ENCODE measurements around the gene AGBL3.
"Not testable (repeated sequence)": the region's sequence is repeated elsewhere in the genome, so short reads cannot be mapped to it uniquely, and the experiment has no call there.

Gene AGBL3

DNA sequence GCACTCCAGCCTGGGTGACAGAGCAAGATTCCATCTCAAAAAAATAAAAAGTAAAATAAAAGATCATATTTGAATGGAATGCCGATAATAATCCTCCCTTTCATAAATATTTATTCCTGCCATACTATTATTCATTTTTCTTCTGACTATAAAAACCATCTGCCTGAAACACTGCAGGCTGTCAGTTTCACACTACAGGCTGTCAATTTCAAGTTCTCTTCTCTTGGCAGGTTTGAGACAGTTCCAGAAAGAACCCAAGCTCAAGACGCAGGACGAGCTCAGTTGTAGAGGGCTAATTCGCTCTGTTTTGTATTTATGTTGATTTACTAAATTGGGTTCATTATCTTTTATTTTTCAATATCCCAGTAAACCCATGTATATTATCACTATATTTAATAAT, 18.2 kb upstream of the AGBL3 start:
- H3K4me3 ChIP-seq (ENCODE audit: low read length) = no peak overlapping the region
- H3K4me1 ChIP-seq (ENCODE audit: control insufficient read depth, low read depth, low read length) = no peaks in the 10 kb centered on the region
- H3K9me3 ChIP-seq (ENCODE audit: control insufficient read depth, low read depth, low read length) = no peaks in the 10 kb centered on the region
- peaks cover 26% of the 10 kb centered on the region for H3K36me3 ChIP-seq (ENCODE audit: control insufficient read depth, low read depth, low read length)
- H3K27me3 ChIP-seq (ENCODE audit: control insufficient read depth, insufficient read depth, low read length) = no peaks in the 10 kb centered on the region
- H3K9ac ChIP-seq (ENCODE audit: low read length) = no peak overlapping the region
- no peak overlapping the region for H3K27ac ChIP-seq (ENCODE audit: low read length)

DNA sequence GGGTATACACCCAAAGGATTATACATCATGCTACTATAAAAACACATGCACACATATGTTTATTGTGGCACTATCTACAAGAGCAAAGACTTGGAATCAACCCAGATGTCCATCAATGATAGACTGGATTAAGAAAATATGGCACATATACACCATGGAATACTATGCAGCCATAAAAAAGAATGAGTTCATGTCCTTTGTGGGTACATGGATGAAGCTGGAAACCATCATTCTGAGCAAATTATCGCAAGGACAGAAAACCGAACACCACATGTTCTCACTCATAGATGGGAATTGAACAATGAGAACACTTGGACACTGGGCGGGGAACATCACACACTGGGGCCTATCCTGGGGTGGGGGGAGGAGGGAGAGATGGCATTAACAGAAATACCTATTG, 4.7 kb upstream of the AGBL3 start:
- not testable (repeated sequence) for H3K9me3 ChIP-seq (ENCODE audit: control insufficient read depth, low read depth, low read length); H3K9ac ChIP-seq (ENCODE audit: low read length); H3K36me3 ChIP-seq (ENCODE audit: control insufficient read depth, low read depth, low read length); H3K27ac ChIP-seq (ENCODE audit: low read length); H3K4me1 ChIP-seq (ENCODE audit: control insufficient read depth, low read depth, low read length); H3K4me3 ChIP-seq (ENCODE audit: low read length); H3K27me3 ChIP-seq (ENCODE audit: control insufficient read depth, insufficient read depth, low read length)

DNA sequence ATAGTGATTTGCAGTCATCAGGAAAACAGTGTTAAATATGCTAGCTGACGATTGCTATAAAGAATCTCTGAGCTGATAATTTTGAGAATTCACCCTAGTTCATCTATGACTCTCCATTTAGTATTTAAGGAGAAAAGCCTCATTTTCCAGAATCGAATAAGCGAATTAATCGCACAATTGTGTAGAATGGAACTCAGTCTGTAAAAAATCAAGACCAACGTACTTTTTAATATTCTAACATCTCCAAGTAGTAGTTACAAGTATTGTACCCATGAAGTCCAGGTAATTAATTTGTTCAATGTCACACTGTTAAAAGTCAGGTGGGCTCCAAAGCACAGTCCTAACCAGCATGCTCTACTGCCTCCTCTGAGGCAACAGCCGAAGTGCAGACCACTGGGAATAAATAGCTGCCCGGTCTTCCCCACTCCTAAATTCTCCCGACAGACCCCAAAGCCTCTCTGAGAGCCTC, 380 bp upstream of the AGBL3 start:
- H3K36me3 ChIP-seq (ENCODE audit: control insufficient read depth, low read depth, low read length) = peaks cover 11% of the 10 kb centered on the region
- peak overlapping the region; percentile 85 for H3K9ac ChIP-seq (ENCODE audit: low read length)
- peak overlapping the region; percentile 70 for H3K27ac ChIP-seq (ENCODE audit: low read length)
- H3K27me3 ChIP-seq (ENCODE audit: control insufficient read depth, insufficient read depth, low read length) = no peaks in the 10 kb centered on the region
- peaks cover 4% of the 10 kb centered on the region for H3K4me1 ChIP-seq (ENCODE audit: control insufficient read depth, low read depth, low read length)
- peak overlapping the region; percentile 100 for H3K4me3 ChIP-seq (ENCODE audit: low read length)
- H3K9me3 ChIP-seq (ENCODE audit: control insufficient read depth, low read depth, low read length) = no peaks in the 10 kb centered on the region

DNA sequence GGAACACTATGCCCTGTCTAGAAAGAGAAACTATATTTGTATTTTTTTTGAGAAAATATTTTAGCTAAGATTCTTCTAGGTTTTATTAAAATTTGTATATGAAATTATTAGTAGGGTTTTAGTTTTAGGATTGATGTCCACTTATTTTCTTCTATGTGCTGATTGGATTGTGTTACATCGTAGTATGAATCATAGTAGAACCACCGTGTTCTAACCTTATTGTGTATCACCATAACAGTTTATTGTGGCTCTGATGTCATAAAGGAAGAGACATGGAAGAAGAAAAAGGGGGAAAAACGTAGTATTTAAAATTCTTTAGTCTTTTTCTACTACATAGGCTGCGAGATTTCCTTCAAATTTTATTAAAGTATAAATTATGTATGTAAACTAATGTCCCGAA, 1.9 kb downstream of the AGBL3 start:
- Histone ChIP-seq H3K4me3 (ENCODE audit: low read length) (no peak overlapping the region), H3K4me1 (ENCODE audit: control insufficient read depth, low read depth, low read length) (peaks cover 4% of the 10 kb centered on the region), H3K27me3 (ENCODE audit: control insufficient read depth, insufficient read depth, low read length) (no peaks in the 10 kb centered on the region), H3K36me3 (ENCODE audit: control insufficient read depth, low read depth, low read length) (peaks cover 11% of the 10 kb centered on the region), H3K9me3 (ENCODE audit: control insufficient read depth, low read depth, low read length) (no peaks in the 10 kb centered on the region), H3K27ac (ENCODE audit: low read length) (no peak overlapping the region), H3K9ac (ENCODE audit: low read length) (no peak overlapping the region)

DNA sequence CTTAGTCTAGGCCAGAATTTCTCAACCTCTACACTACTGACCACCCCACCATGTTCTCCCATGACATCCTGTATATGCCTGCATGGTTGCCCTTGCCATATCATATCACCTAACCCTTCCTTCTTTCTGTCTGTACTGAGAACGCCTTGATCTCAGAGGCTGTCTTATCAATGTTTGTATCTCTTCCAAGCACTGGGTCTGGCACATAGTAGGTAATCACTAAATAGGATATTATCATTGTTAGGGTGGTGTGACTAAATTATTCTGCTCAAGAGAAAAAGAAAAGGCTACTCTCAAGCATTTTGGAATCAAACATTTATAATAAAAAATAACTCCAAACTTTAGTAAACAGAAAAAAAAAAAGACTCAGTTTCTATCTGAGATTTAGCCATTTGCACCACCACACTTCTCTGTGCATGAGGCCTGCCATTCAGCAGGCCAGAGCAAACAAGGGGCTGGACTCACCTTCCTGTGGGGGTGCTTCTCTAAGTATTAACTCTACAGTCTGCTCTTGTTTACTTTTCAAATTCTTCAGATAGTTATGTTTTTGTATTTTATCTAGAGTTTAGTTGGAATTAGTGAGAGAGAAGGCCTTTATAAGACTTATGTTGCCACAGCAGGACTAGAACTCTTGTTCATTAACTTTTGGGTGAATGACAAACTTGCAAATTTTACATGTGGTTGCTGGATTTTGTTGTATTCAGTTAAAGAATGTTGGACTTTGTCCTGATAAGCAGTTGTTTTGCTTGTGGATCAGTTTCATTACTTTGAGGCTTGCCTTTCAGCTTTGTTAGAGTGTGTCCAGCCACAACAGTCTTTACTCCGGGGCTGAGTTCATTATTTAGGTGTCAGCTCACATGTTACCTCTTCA, 5.4 kb downstream of the AGBL3 start:
- no peak overlapping the region for H3K27ac ChIP-seq (ENCODE audit: low read length)
- no peaks in the 10 kb centered on the region for H3K27me3 ChIP-seq (ENCODE audit: control insufficient read depth, insufficient read depth, low read length)
- peaks cover 24% of the 10 kb centered on the region for H3K36me3 ChIP-seq (ENCODE audit: control insufficient read depth, low read depth, low read length)
- H3K9ac ChIP-seq (ENCODE audit: low read length) = no peak overlapping the region
- no peak overlapping the region for H3K4me3 ChIP-seq (ENCODE audit: low read length)
- H3K9me3 ChIP-seq (ENCODE audit: control insufficient read depth, low read depth, low read length) = no peaks in the 10 kb centered on the region
- peaks cover 4% of the 10 kb centered on the region for H3K4me1 ChIP-seq (ENCODE audit: control insufficient read depth, low read depth, low read length)

DNA sequence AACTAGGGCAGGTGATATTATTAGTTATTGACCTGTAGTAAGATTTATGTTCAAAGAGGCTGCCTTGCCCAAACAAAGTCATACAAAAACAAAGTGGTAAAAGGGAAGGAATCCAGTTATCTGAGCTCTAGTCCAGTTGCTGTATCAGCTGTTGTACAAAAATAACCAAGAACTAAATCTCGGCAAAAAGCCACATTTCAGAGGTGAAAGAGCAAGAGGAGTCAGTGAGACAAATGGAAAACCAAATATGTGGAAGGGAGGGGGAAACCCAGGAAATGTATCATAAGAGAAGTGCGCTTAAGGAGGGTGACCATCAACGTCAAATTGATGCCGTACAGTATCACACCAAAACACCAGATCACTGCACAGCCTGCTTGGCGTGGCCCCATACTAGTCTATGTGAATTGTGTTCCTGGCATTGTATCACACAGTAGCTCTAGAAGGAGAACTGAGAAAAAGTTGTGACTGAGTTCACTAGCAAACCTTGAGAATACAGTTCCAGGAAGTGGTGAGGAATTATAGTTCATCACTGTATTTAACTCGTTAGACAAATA, 6.4 kb downstream of the AGBL3 start:
- Histone ChIP-seq H3K36me3 (ENCODE audit: control insufficient read depth, low read depth, low read length) (peaks cover 25% of the 10 kb centered on the region), H3K9ac (ENCODE audit: low read length) (no peak overlapping the region), H3K4me3 (ENCODE audit: low read length) (no peak overlapping the region), H3K27ac (ENCODE audit: low read length) (no peak overlapping the region), H3K9me3 (ENCODE audit: control insufficient read depth, low read depth, low read length) (no peaks in the 10 kb centered on the region), H3K4me1 (ENCODE audit: control insufficient read depth, low read depth, low read length) (peaks cover under 1% of the 10 kb centered on the region), H3K27me3 (ENCODE audit: control insufficient read depth, insufficient read depth, low read length) (no peaks in the 10 kb centered on the region)

DNA sequence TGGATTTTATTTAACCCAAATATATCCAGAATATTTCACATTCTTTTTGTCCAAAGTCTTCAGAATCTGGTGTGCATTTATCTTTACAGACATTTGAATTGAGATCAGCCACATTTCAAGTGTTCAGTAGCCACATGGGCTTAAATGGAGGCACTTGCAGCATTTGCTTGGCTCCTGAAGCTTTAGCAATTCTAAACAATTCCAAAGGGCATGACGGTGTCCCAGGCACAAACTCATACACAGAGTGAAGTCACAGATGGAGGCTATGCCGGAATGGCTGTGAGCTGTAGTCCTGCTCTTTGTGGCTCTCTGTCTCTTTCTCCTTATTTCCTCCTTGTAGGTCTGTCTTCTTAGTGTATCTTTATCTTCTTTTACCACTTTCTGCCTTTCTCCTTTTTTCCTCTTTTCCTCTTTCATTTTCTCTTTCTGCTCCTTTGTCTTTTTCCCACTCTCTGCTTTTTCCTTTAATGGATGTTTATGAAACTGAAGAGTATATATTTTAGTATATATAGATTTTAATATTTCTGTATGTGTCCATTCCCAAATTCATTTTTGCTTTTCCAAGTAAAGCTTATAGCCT, 7.7 kb downstream of the AGBL3 start:
- H3K27ac ChIP-seq (ENCODE audit: low read length) = no peak overlapping the region
- H3K4me1 ChIP-seq (ENCODE audit: control insufficient read depth, low read depth, low read length) = no peaks in the 10 kb centered on the region
- H3K27me3 ChIP-seq (ENCODE audit: control insufficient read depth, insufficient read depth, low read length) = no peaks in the 10 kb centered on the region
- no peaks in the 10 kb centered on the region for H3K9me3 ChIP-seq (ENCODE audit: control insufficient read depth, low read depth, low read length)
- H3K36me3 ChIP-seq (ENCODE audit: control insufficient read depth, low read depth, low read length) = peaks cover 25% of the 10 kb centered on the region
- H3K9ac ChIP-seq (ENCODE audit: low read length) = no peak overlapping the region
- no peak overlapping the region for H3K4me3 ChIP-seq (ENCODE audit: low read length)

- Histone ChIP-seq H3K36me3 (ENCODE audit: control insufficient read depth, low read depth, low read length) (peaks cover 14% of the 10 kb centered on the region), H3K4me1 (ENCODE audit: control insufficient read depth, low read depth, low read length) (no peaks in the 10 kb centered on the region), H3K27ac (ENCODE audit: low read length) (no peak overlapping the region), H3K27me3 (ENCODE audit: control insufficient read depth, insufficient read depth, low read length) (no peaks in the 10 kb centered on the region), H3K9ac (ENCODE audit: low read length) (no peak overlapping the region), H3K4me3 (ENCODE audit: low read length) (no peak overlapping the region), H3K9me3 (ENCODE audit: control insufficient read depth, low read depth, low read length) (no peaks in the 10 kb centered on the region)
These were observed 9.2 kb downstream of the AGBL3 start for GRCh38 chr7:134995239-134996096.

DNA sequence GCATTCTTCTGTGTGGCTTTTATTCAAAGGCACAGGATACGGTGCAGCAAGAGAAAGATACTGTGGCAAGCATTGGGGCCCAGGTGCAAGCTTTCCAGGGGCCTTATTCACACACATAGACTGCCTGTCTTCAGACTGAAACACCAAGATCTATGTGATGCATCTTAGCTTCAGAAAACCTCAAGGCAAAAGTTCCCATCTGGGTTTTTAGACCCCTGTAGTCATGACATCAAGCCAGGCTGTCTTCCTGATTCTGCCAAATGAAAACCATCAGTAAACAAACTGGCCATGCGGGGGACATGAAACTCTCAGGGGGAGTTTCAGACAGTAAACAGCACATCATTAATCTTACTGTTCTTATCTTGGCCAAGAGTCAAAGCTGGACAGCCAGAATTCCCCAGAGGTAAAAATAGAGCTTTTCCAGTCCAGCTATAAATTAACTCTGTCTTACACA, 9.8 kb downstream of the AGBL3 start:
- Histone ChIP-seq H3K9ac (ENCODE audit: low read length) (no peak overlapping the region), H3K27ac (ENCODE audit: low read length) (no peak overlapping the region), H3K27me3 (ENCODE audit: control insufficient read depth, insufficient read depth, low read length) (no peaks in the 10 kb centered on the region), H3K4me1 (ENCODE audit: control insufficient read depth, low read depth, low read length) (no peaks in the 10 kb centered on the region), H3K36me3 (ENCODE audit: control insufficient read depth, low read depth, low read length) (peaks cover 14% of the 10 kb centered on the region), H3K4me3 (ENCODE audit: low read length) (no peak overlapping the region), H3K9me3 (ENCODE audit: control insufficient read depth, low read depth, low read length) (no peaks in the 10 kb centered on the region)

- H3K27ac ChIP-seq (ENCODE audit: low read length) = no peak overlapping the region
- no peaks in the 10 kb centered on the region for H3K4me1 ChIP-seq (ENCODE audit: control insufficient read depth, low read depth, low read length)
- H3K9me3 ChIP-seq (ENCODE audit: control insufficient read depth, low read depth, low read length) = no peaks in the 10 kb centered on the region
- no peaks in the 10 kb centered on the region for H3K27me3 ChIP-seq (ENCODE audit: control insufficient read depth, insufficient read depth, low read length)
- no peak overlapping the region for H3K4me3 ChIP-seq (ENCODE audit: low read length)
- H3K9ac ChIP-seq (ENCODE audit: low read length) = no peak overlapping the region
- H3K36me3 ChIP-seq (ENCODE audit: control insufficient read depth, low read depth, low read length) = peaks cover 14% of the 10 kb centered on the region
These were observed 11.0 kb downstream of the AGBL3 start for GRCh38 chr7:134997214-134997885.

GRCh38 chr7:134999136-134999535, 12.8 kb downstream of the AGBL3 start:
- Histone ChIP-seq H3K4me1 (ENCODE audit: control insufficient read depth, low read depth, low read length) (no peaks in the 10 kb centered on the region), H3K36me3 (ENCODE audit: control insufficient read depth, low read depth, low read length) (peaks cover 6% of the 10 kb centered on the region), H3K4me3 (ENCODE audit: low read length) (no peak overlapping the region), H3K27me3 (ENCODE audit: control insufficient read depth, insufficient read depth, low read length) (no peaks in the 10 kb centered on the region), H3K9me3 (ENCODE audit: control insufficient read depth, low read depth, low read length) (no peaks in the 10 kb centered on the region), H3K9ac (ENCODE audit: low read length) (no peak overlapping the region), H3K27ac (ENCODE audit: low read length) (no peak overlapping the region)
